ENCODE results near the gene ZBTB26. TPM values are rescaled to one million over a fixed set of nuclear protein-coding genes. Genes with fewer than 3 reads are reported as not detected.
"Not testable (repeated sequence)": the region's sequence is repeated elsewhere in the genome, so short reads cannot be mapped to it uniquely, and the experiment has no call there.

ZBTB26 gene
- total RNA-seq, 4 donors from 2014 or later = 9.2 to 14.0 (median 10.8) TPM

DNA sequence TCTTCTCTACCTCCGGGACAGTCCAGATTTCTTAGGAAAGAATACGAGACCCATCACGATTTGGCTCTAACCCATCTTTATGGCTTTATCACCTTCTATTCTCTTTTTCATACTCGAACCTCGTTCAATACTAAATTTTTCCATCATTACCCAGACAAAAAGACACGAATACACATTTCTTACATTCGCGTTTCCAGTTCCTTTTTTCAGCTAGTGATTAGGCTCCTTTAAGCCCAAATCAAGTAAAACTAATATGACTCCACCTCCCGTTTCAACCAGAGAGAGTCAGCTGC lies 18.7 kb downstream of the ZBTB26 start:
- peak overlapping the region; percentile 39 to 89 (median 84) for H3K27ac ChIP-seq
- no peaks in the 10 kb centered on the region for H3K27me3 ChIP-seq
- no peaks in the 10 kb centered on the region for H3K9me3 ChIP-seq
- TF ChIP-seq POLR2A (IDR thresholded peaks at IDR 0.05) = no peak
- no peak for TF ChIP-seq EP300 (IDR thresholded peaks at IDR 0.05)
- TF ChIP-seq, protein P1, sequence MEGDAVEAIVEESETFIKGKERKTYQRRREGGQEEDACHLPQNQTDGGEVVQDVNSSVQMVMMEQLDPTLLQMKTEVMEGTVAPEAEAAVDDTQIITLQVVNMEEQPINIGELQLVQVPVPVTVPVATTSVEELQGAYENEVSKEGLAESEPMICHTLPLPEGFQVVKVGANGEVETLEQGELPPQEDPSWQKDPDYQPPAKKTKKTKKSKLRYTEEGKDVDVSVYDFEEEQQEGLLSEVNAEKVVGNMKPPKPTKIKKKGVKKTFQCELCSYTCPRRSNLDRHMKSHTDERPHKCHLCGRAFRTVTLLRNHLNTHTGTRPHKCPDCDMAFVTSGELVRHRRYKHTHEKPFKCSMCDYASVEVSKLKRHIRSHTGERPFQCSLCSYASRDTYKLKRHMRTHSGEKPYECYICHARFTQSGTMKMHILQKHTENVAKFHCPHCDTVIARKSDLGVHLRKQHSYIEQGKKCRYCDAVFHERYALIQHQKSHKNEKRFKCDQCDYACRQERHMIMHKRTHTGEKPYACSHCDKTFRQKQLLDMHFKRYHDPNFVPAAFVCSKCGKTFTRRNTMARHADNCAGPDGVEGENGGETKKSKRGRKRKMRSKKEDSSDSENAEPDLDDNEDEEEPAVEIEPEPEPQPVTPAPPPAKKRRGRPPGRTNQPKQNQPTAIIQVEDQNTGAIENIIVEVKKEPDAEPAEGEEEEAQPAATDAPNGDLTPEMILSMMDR (IDR thresholded peaks at IDR 0.05) = no peak
- TF ChIP-seq POLR2AphosphoS5 (IDR thresholded peaks at IDR 0.05) = no peak
- peak overlapping the region; percentile 69 to 72 for H3K4me3 ChIP-seq
- WGBS, 2 donors (ENCODE audit: low coverage in 1 of 2) = 0 to 1% methylated on average over 3 to 8 of the region's 9 CpGs
- no peak for ATAC-seq
- H3K36me3 ChIP-seq = peaks cover 0 to 31% of the 10 kb centered on the region in 2 donors
- H3K4me1 ChIP-seq = peaks cover 0 to 24% (median 3%) of the 10 kb centered on the region in 3 donors

GRCh38 chr9:122906122-122906521 lies 25.2 kb downstream of the ZBTB26 start:
- H3K4me1 ChIP-seq = peaks cover 0 to 32% (median 10%) of the 10 kb centered on the region in 3 donors
- H3K9me3 ChIP-seq, H3K27me3 ChIP-seq, ATAC-seq, H3K4me3 ChIP-seq: not testable (repeated sequence)
- peak overlapping the region in 1 of 4 donors; percentile 97 for H3K27ac ChIP-seq
- WGBS, 2 donors (ENCODE audit: low coverage in 1 of 2) = 91% methylated on average over 10 of the region's 16 CpGs
- peaks cover 0 to 24% of the 10 kb centered on the region in 2 donors for H3K36me3 ChIP-seq

DNA sequence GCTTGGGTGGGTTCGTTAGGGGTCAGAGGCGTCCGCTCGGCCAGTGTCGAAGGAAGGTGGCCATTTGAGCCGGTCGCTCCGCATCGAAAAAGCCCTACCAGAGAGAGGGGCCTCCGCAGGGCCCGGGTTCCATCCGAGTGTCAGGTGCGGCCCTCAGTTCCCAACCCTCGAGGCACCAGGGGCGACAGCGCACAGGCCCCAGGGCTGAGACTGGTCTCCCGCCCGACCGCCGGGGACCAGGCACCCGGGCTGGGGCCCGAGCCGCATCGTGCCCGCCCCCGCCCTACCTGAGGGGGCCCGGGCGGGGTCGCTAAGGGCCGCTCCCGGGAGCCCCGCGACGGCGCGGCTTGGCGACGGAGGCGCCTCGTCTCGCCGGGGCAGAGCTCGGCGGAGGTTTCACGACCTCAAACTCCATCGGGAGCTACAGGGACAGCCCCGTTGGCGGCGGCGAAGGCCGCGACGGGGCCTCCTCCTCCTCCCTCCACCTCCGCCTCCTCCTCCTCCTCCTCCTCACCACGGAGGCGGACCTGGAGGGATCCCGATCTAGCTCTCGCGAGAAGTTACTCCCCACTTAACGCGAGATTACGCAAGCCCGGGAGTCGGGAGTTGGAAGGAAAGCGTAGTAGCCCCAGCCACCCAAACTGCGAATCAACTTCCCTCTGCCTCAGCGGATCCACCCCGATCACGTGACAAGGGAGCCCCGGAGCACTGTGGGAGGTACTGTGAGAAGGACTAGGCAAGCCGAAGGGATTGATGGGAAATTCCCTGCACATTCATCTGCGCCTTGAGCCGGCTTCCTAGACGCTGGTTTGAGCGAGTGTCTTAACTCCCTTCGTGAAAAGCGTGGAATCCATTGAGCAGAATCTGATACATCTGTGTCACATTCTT lies 26.2 kb downstream of the ZBTB26 start, which contains the start of gene RC3H2:
Gene RC3H2 (minus strand): TSS at position 537 of the 888 bp plus-strand sequence. CDS start 7,850 bp downstream, outside the sequence.
- H3K4me1 ChIP-seq = peaks cover 0 to 43% (median 10%) of the 10 kb centered on the region in 3 donors
- H3K27me3 ChIP-seq = no peaks in the 10 kb centered on the region
- TF ChIP-seq POLR2A (IDR thresholded peaks at IDR 0.05) (peak; percentile 95), POLR2AphosphoS5 (IDR thresholded peaks at IDR 0.05) (peak; percentile 97), EP300 (IDR thresholded peaks at IDR 0.05) (no peak)
- TF ChIP-seq, protein P1 (IDR thresholded peaks at IDR 0.05) = peak in 2 of 4 experiments; percentile 8 to 30
- H3K27ac ChIP-seq = peak within 1 kb of the TSS; percentile 92 to 97 (median 97)
- H3K9me3 ChIP-seq = no peaks in the 10 kb centered on the region
- 0% methylated on average over 6 of the region's 77 CpGs; no CpG with 5 or more reads in 1 of the 2 donors for WGBS, 2 donors (ENCODE audit: low coverage in 1 of 2)
- peaks cover 0 to 13% of the 10 kb centered on the region in 2 donors for H3K36me3 ChIP-seq
- peak within 1 kb of the TSS; percentile 82 to 85 for H3K4me3 ChIP-seq
- peak; percentile 99 for ATAC-seq

DNA sequence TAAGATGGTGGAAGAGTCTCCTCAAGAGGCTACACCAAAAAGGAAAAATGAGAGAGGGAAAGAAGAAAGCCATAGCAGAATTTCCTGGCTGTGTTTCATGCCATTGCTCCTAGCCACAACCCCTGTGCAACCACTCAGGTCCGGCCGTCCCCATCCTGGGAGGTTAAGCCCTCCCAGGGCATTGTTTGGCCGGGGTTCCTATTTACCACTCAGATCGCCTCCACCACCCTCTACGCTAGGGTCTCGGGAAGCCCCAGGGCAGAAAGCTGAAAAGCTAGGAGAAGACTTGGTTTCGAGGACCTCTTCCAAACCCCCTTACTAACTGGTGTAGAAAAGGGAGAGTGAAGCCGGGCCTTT lies 26.9 kb downstream of the ZBTB26 start:
- H3K36me3 ChIP-seq = peaks cover 0 to 7% of the 10 kb centered on the region in 2 donors
- TF ChIP-seq, protein P1 (IDR thresholded peaks at IDR 0.05) = no peak
- TF ChIP-seq EP300 (IDR thresholded peaks at IDR 0.05) (no peak), POLR2A (IDR thresholded peaks at IDR 0.05) (no peak), POLR2AphosphoS5 (IDR thresholded peaks at IDR 0.05) (no peak)
- H3K27ac ChIP-seq = peak overlapping the region; percentile 92 to 97 (median 97)
- H3K4me3 ChIP-seq = peak overlapping the region; percentile 82 to 85
- WGBS, 2 donors (ENCODE audit: low coverage in 1 of 2) = 0% methylated on average over 1 of the region's 8 CpGs; no CpG with 5 or more reads in 1 of the 2 donors
- no peaks in the 10 kb centered on the region for H3K9me3 ChIP-seq
- H3K4me1 ChIP-seq = peaks cover 3 to 49% (median 13%) of the 10 kb centered on the region in 3 donors
- no peaks in the 10 kb centered on the region for H3K27me3 ChIP-seq
- ATAC-seq = no peak

DNA sequence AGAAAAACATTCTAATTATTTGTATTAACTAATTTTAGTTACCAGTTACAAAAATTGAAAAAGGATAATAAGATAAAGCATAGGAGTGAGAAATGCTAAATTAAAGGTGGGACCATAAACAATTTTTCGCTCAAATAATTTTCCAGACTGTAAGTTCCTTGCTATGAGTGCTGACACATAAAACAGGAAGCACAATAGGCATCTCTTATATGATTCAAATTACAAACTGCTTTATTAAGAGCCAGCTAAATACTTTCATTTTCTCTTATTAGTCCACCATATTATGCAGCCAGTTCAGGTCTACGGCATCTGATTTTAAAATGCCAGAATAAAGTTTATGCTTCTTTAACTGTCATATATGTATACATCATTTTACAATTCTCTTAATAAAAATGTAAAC lies 30.5 kb downstream of the ZBTB26 start:
- peaks cover 0 to 18% of the 10 kb centered on the region in 2 donors for H3K36me3 ChIP-seq
- 14 to 24% methylated on average over 2 of the region's 2 CpGs for WGBS, 2 donors (ENCODE audit: low coverage in 1 of 2)

More for the DNA sequence above, 30.5 kb downstream of the ZBTB26 start:
- Histone ChIP-seq H3K9me3 (no peaks in the 10 kb centered on the region), H3K4me1 (peaks cover 3 to 79% (median 13%) of the 10 kb centered on the region in 3 donors), H3K27ac (peak overlapping the region in 2 of 4 donors; percentile 21 to 30), H3K27me3 (no peaks in the 10 kb centered on the region), H3K4me3 (peak overlapping the region in 1 of 2 donors; percentile 13)
- ATAC-seq = no peak
- TF ChIP-seq EP300 (IDR thresholded peaks at IDR 0.05) = no peak
- TF ChIP-seq POLR2A (IDR thresholded peaks at IDR 0.05) = no peak
- no peak for TF ChIP-seq POLR2AphosphoS5 (IDR thresholded peaks at IDR 0.05)
- TF ChIP-seq, protein P1 (IDR thresholded peaks at IDR 0.05) = no peak

Measured in gastroesophageal sphincter (tissue), 4 donors.